Measurements from ENCODE around the gene ERICH3.

ERICH3 gene

GRCh38 chr1:74587888-74588287 lies 85.7 kb downstream of the ERICH3 start:
- H3K4me3 ChIP-seq (ENCODE audit: low read depth in 1 of 2, low read length in 2 of 2), result no peak overlapping the region
- no peaks in the 10 kb centered on the region for H3K27me3 ChIP-seq (ENCODE audit: low read depth, low read length)
- no peak overlapping the region for H3K27ac ChIP-seq (ENCODE audit: low read length)

GRCh38 chr1:74586253-74586897 lies 87.2 kb downstream of the ERICH3 start:
- no peaks in the 10 kb centered on the region for H3K27me3 ChIP-seq (ENCODE audit: low read depth, low read length)
- H3K4me1 ChIP-seq (ENCODE audit: control insufficient read depth in 1 of 2, insufficient read depth in 2 of 2, low read length in 2 of 2), result no peaks in the 10 kb centered on the region
- no peaks in the 10 kb centered on the region for H3K9me3 ChIP-seq (ENCODE audit: control insufficient read depth in 1 of 2, low read length in 2 of 2)
- no peaks in the 10 kb centered on the region for H3K36me3 ChIP-seq (ENCODE audit: control insufficient read depth in 1 of 2, insufficient read depth in 2 of 2, low read length in 2 of 2)
- no peak overlapping the region for H3K27ac ChIP-seq (ENCODE audit: low read length)
- no peak overlapping the region for H3K4me3 ChIP-seq (ENCODE audit: low read depth in 1 of 2, low read length in 2 of 2)

More at GRCh38 chr1:74587888-74588287, 85.7 kb downstream of the ERICH3 start:
- H3K9me3 ChIP-seq (ENCODE audit: control insufficient read depth in 1 of 2, low read length in 2 of 2), result no peaks in the 10 kb centered on the region
- H3K36me3 ChIP-seq (ENCODE audit: control insufficient read depth in 1 of 2, insufficient read depth in 2 of 2, low read length in 2 of 2), result no peaks in the 10 kb centered on the region
- no peaks in the 10 kb centered on the region for H3K4me1 ChIP-seq (ENCODE audit: control insufficient read depth in 1 of 2, insufficient read depth in 2 of 2, low read length in 2 of 2)

- H3K4me1 ChIP-seq (ENCODE audit: control insufficient read depth in 1 of 2, insufficient read depth in 2 of 2, low read length in 2 of 2), result no peaks in the 10 kb centered on the region
- H3K36me3 ChIP-seq (ENCODE audit: control insufficient read depth in 1 of 2, insufficient read depth in 2 of 2, low read length in 2 of 2), result no peaks in the 10 kb centered on the region
- H3K9me3 ChIP-seq (ENCODE audit: control insufficient read depth in 1 of 2, low read length in 2 of 2), result no peaks in the 10 kb centered on the region
- H3K4me3 ChIP-seq (ENCODE audit: low read depth in 1 of 2, low read length in 2 of 2), result no peak overlapping the region
- H3K27me3 ChIP-seq (ENCODE audit: low read depth, low read length), result no peaks in the 10 kb centered on the region
- H3K27ac ChIP-seq (ENCODE audit: low read length), result no peak overlapping the region
These were observed 89.4 kb downstream of the ERICH3 start for GRCh38 chr1:74584185-74584584.

GRCh38 chr1:74583397-74583796 lies 90.2 kb downstream of the ERICH3 start:
- Histone ChIP-seq H3K4me3 (ENCODE audit: low read depth in 1 of 2, low read length in 2 of 2) (no peak overlapping the region), H3K4me1 (ENCODE audit: control insufficient read depth in 1 of 2, insufficient read depth in 2 of 2, low read length in 2 of 2) (no peaks in the 10 kb centered on the region), H3K36me3 (ENCODE audit: control insufficient read depth in 1 of 2, insufficient read depth in 2 of 2, low read length in 2 of 2) (no peaks in the 10 kb centered on the region), H3K27me3 (ENCODE audit: low read depth, low read length) (no peaks in the 10 kb centered on the region), H3K9me3 (ENCODE audit: control insufficient read depth in 1 of 2, low read length in 2 of 2) (no peaks in the 10 kb centered on the region), H3K27ac (ENCODE audit: low read length) (no peak overlapping the region)

- no peak overlapping the region for H3K4me3 ChIP-seq (ENCODE audit: low read depth in 1 of 2, low read length in 2 of 2)
- H3K36me3 ChIP-seq (ENCODE audit: control insufficient read depth in 1 of 2, insufficient read depth in 2 of 2, low read length in 2 of 2), result no peaks in the 10 kb centered on the region
- no peaks in the 10 kb centered on the region for H3K4me1 ChIP-seq (ENCODE audit: control insufficient read depth in 1 of 2, insufficient read depth in 2 of 2, low read length in 2 of 2)
- H3K9me3 ChIP-seq (ENCODE audit: control insufficient read depth in 1 of 2, low read length in 2 of 2), result no peaks in the 10 kb centered on the region
- H3K27ac ChIP-seq (ENCODE audit: low read length), result no peak overlapping the region
- no peaks in the 10 kb centered on the region for H3K27me3 ChIP-seq (ENCODE audit: low read depth, low read length)
These were observed 94.2 kb downstream of the ERICH3 start for GRCh38 chr1:74579425-74579824.

- H3K9me3 ChIP-seq (ENCODE audit: control insufficient read depth in 1 of 2, low read length in 2 of 2), result no peaks in the 10 kb centered on the region
These were observed 95.5 kb downstream of the ERICH3 start for GRCh38 chr1:74578101-74578500.

GRCh38 chr1:74571891-74572290 lies 101.7 kb downstream of the ERICH3 start:
- Histone ChIP-seq H3K9me3 (ENCODE audit: control insufficient read depth in 1 of 2, low read length in 2 of 2) (no peaks in the 10 kb centered on the region), H3K4me3 (ENCODE audit: low read depth in 1 of 2, low read length in 2 of 2) (no peak overlapping the region), H3K27ac (ENCODE audit: low read length) (no peak overlapping the region), H3K27me3 (ENCODE audit: low read depth, low read length) (no peaks in the 10 kb centered on the region), H3K4me1 (ENCODE audit: control insufficient read depth in 1 of 2, insufficient read depth in 2 of 2, low read length in 2 of 2) (no peaks in the 10 kb centered on the region), H3K36me3 (ENCODE audit: control insufficient read depth in 1 of 2, insufficient read depth in 2 of 2, low read length in 2 of 2) (no peaks in the 10 kb centered on the region)

More at GRCh38 chr1:74578101-74578500, 95.5 kb downstream of the ERICH3 start:
- no peaks in the 10 kb centered on the region for H3K4me1 ChIP-seq (ENCODE audit: control insufficient read depth in 1 of 2, insufficient read depth in 2 of 2, low read length in 2 of 2)
- H3K4me3 ChIP-seq (ENCODE audit: low read depth in 1 of 2, low read length in 2 of 2), result no peak overlapping the region
- H3K36me3 ChIP-seq (ENCODE audit: control insufficient read depth in 1 of 2, insufficient read depth in 2 of 2, low read length in 2 of 2), result no peaks in the 10 kb centered on the region
- H3K27ac ChIP-seq (ENCODE audit: low read length), result no peak overlapping the region
- H3K27me3 ChIP-seq (ENCODE audit: low read depth, low read length), result no peaks in the 10 kb centered on the region

- Histone ChIP-seq H3K27me3 (ENCODE audit: low read depth, low read length) (no peaks in the 10 kb centered on the region), H3K4me1 (ENCODE audit: control insufficient read depth in 1 of 2, insufficient read depth in 2 of 2, low read length in 2 of 2) (no peaks in the 10 kb centered on the region), H3K36me3 (ENCODE audit: control insufficient read depth in 1 of 2, insufficient read depth in 2 of 2, low read length in 2 of 2) (no peaks in the 10 kb centered on the region), H3K27ac (ENCODE audit: low read length) (no peak overlapping the region), H3K9me3 (ENCODE audit: control insufficient read depth in 1 of 2, low read length in 2 of 2) (no peaks in the 10 kb centered on the region), H3K4me3 (ENCODE audit: low read depth in 1 of 2, low read length in 2 of 2) (no peak overlapping the region)
These were observed 102.1 kb downstream of the ERICH3 start for GRCh38 chr1:74571493-74571800.

- H3K4me3 ChIP-seq (ENCODE audit: low read depth in 1 of 2, low read length in 2 of 2), result no peak overlapping the region
- no peaks in the 10 kb centered on the region for H3K4me1 ChIP-seq (ENCODE audit: control insufficient read depth in 1 of 2, insufficient read depth in 2 of 2, low read length in 2 of 2)
- H3K36me3 ChIP-seq (ENCODE audit: control insufficient read depth in 1 of 2, insufficient read depth in 2 of 2, low read length in 2 of 2), result no peaks in the 10 kb centered on the region
- H3K27me3 ChIP-seq (ENCODE audit: low read depth, low read length), result no peaks in the 10 kb centered on the region
- H3K9me3 ChIP-seq (ENCODE audit: control insufficient read depth in 1 of 2, low read length in 2 of 2), result no peaks in the 10 kb centered on the region
- no peak overlapping the region for H3K27ac ChIP-seq (ENCODE audit: low read length)
These were observed 102.6 kb downstream of the ERICH3 start for GRCh38 chr1:74570797-74571492.

- H3K4me1 ChIP-seq (ENCODE audit: control insufficient read depth in 1 of 2, insufficient read depth in 2 of 2, low read length in 2 of 2), result no peaks in the 10 kb centered on the region
- H3K27me3 ChIP-seq (ENCODE audit: low read depth, low read length), result no peaks in the 10 kb centered on the region
- no peak overlapping the region for H3K4me3 ChIP-seq (ENCODE audit: low read depth in 1 of 2, low read length in 2 of 2)
- no peak overlapping the region for H3K27ac ChIP-seq (ENCODE audit: low read length)
- H3K9me3 ChIP-seq (ENCODE audit: control insufficient read depth in 1 of 2, low read length in 2 of 2), result no peaks in the 10 kb centered on the region
- H3K36me3 ChIP-seq (ENCODE audit: control insufficient read depth in 1 of 2, insufficient read depth in 2 of 2, low read length in 2 of 2), result no peaks in the 10 kb centered on the region
These were observed 123.7 kb downstream of the ERICH3 start for GRCh38 chr1:74549932-74550331.

GRCh38 chr1:74548961-74549750 lies 124.4 kb downstream of the ERICH3 start:
- no peak overlapping the region for H3K4me3 ChIP-seq (ENCODE audit: low read depth in 1 of 2, low read length in 2 of 2)
- no peak overlapping the region for H3K27ac ChIP-seq (ENCODE audit: low read length)
- H3K9me3 ChIP-seq (ENCODE audit: control insufficient read depth in 1 of 2, low read length in 2 of 2), result no peaks in the 10 kb centered on the region
- H3K4me1 ChIP-seq (ENCODE audit: control insufficient read depth in 1 of 2, insufficient read depth in 2 of 2, low read length in 2 of 2), result no peaks in the 10 kb centered on the region
- no peaks in the 10 kb centered on the region for H3K27me3 ChIP-seq (ENCODE audit: low read depth, low read length)
- H3K36me3 ChIP-seq (ENCODE audit: control insufficient read depth in 1 of 2, insufficient read depth in 2 of 2, low read length in 2 of 2), result no peaks in the 10 kb centered on the region

All from muscle layer of duodenum (tissue), 2 donors.